IMR-90 (cell line): Measurements from ENCODE around the gene CEACAM21. TPM values are rescaled to one million over a fixed set of nuclear protein-coding genes. Genes with fewer than 3 reads are reported as not detected.

Experiments
- ATAC-seq: fragments of 200-7000 bp; cut with Tn5 transposase; 2 replicates; pipeline ENCODE4 v1.9.1; 2020; ENCODE audit warnings: low read depth, mild to moderate bottlenecking, moderate library complexity
- BruUV-seq: library from RNA; stranded (reverse); fragments of 400-500 nt; replicated peaks from 2 replicates; lab custom pipeline; 2021; lab: Mats Ljungman, UMichigan
- CTCF ChIA-PET: fragments of 300-600 bp; formaldehyde crosslinking; extraction: SDS; loops from one replicate; lab custom pipeline; 2021; ENCODE audit warnings: antibody characterized with exemption; lab: Yijun Ruan, JAX
- POLR2A ChIA-PET: fragments of 300-600 bp; sonication (Branson Sonifier 250); formaldehyde crosslinking; loops from one replicate; lab custom pipeline; 2022; ENCODE audit warnings: antibody characterized with exemption; ENCODE audit not compliant: unreplicated experiment; lab: Charles Lee
- DNase-seq: peaks from one replicate; pipeline ENCODE4 v3.0.0; 2013
- H2AFZ ChIP-seq: replicated peaks from 2 replicates; pipeline ENCODE3; 2013; ENCODE audit warnings: low read length, mild to moderate bottlenecking; ENCODE audit not compliant: poor library complexity
- H2AK5ac ChIP-seq: 2 replicates; pipeline ENCODE4 v1.6.1; 2013; ENCODE audit warnings: low read depth, low read length, inconsistent platforms
- H2AK9ac ChIP-seq: replicated peaks from 2 replicates; pipeline ENCODE3; 2013; ENCODE audit warnings: mild to moderate bottlenecking, low read depth, low read length, moderate library complexity; ENCODE audit not compliant: poor library complexity
- H2BK120ac ChIP-seq: 2 replicates; pipeline ENCODE4 v1.6.1; 2013; ENCODE audit warnings: low read depth, low read length, inconsistent platforms
- H2BK15ac ChIP-seq: 3 replicates; pipeline ENCODE4 v1.6.1; 2013; ENCODE audit warnings: low read depth, low read length, inconsistent platforms
- H2BK20ac ChIP-seq: 2 replicates; pipeline ENCODE4 v1.6.1; 2013; ENCODE audit warnings: low read depth, mild to moderate bottlenecking, inconsistent platforms, low read length, moderate library complexity
- H2BK5ac ChIP-seq: 2 replicates; pipeline ENCODE4 v1.6.1; 2013; ENCODE audit warnings: mild to moderate bottlenecking, low read depth, low read length, inconsistent platforms; ENCODE audit not compliant: poor library complexity, severe bottlenecking
- H3K14ac ChIP-seq: replicated peaks from 2 replicates; pipeline ENCODE4 v1.6.1; 2013; ENCODE audit warnings: low read depth, low read length, inconsistent platforms
- H3K18ac ChIP-seq: 2 replicates; pipeline ENCODE4 v1.6.1; 2013; ENCODE audit warnings: low read depth, low read length, control low read depth
- H3K23ac ChIP-seq: 2 replicates; pipeline ENCODE4 v1.6.1; 2013; ENCODE audit warnings: low read depth, low read length, inconsistent platforms
- H3K27ac ChIP-seq: 2 replicates; pipeline ENCODE4 v1.5.1; 2013; ENCODE audit warnings: mild to moderate bottlenecking, control low read depth, low read length; ENCODE audit not compliant: insufficient read depth
- H3K27me3 ChIP-seq: 2 replicates; pipeline ENCODE4 v1.6.1; 2013; ENCODE audit warnings: low read length; ENCODE audit not compliant: control insufficient read depth, insufficient read depth
- H3K36me3 ChIP-seq: 2 replicates; pipeline ENCODE4 v1.6.1; 2013; ENCODE audit warnings: low read length, mixed read lengths; ENCODE audit not compliant: control insufficient read depth, insufficient read depth
- H3K4ac ChIP-seq: 2 replicates; pipeline ENCODE4 v1.6.1; 2013; ENCODE audit warnings: low read depth, low read length, inconsistent platforms
- H3K4me1 ChIP-seq: 2 replicates; pipeline ENCODE4 v1.6.1; 2013; ENCODE audit warnings: low read length, mixed read lengths; ENCODE audit not compliant: control insufficient read depth, insufficient read depth
- H3K4me2 ChIP-seq: 2 replicates; pipeline ENCODE4 v1.6.1; 2013; ENCODE audit warnings: low read depth, mild to moderate bottlenecking, control low read depth, low read length, moderate library complexity
- H3K4me3 ChIP-seq: 2 replicates; pipeline ENCODE4 v1.5.1; 2013; ENCODE audit warnings: low read depth, mild to moderate bottlenecking, control low read depth, low read length, moderate library complexity; ENCODE audit not compliant: insufficient read depth
- H3K56ac ChIP-seq: 2 replicates; pipeline ENCODE4 v1.6.1; 2013; ENCODE audit warnings: low read length, inconsistent platforms; ENCODE audit not compliant: insufficient read depth; ENCODE audit errors: extremely low read depth
- H3K79me1 ChIP-seq, 2 experiments: 2 replicates each; pipeline ENCODE4 v1.6.1; 2013; ENCODE audit warnings: low read length in 2 of 2, inconsistent platforms in 1 of 2, low read depth in 1 of 2
- H3K9ac ChIP-seq: 2 replicates; pipeline ENCODE4 v1.6.1; 2013; ENCODE audit warnings: low read depth, low read length, control low read depth
- H3K9me1 ChIP-seq: 2 replicates; pipeline ENCODE4 v1.6.1; 2013; ENCODE audit warnings: low read length, inconsistent platforms; ENCODE audit not compliant: insufficient read depth
- H3K9me3 ChIP-seq: 2 replicates; pipeline ENCODE4 v1.6.1; 2013; ENCODE audit warnings: low read length; ENCODE audit not compliant: control insufficient read depth, insufficient read depth
- H4K20me1 ChIP-seq: 2 replicates; pipeline ENCODE4 v1.6.1; 2013; ENCODE audit warnings: low read length, inconsistent platforms; ENCODE audit not compliant: insufficient read depth
- H4K5ac ChIP-seq: 2 replicates; pipeline ENCODE4 v1.6.1; 2013; ENCODE audit warnings: mild to moderate bottlenecking, low read depth, low read length, control low read depth
- H4K8ac ChIP-seq, 2 experiments: 2 replicates each; pipeline ENCODE4 v1.6.1; 2013; ENCODE audit warnings: low read depth in 2 of 2, low read length in 2 of 2, control low read depth in 1 of 2, inconsistent platforms in 1 of 2
- H4K91ac ChIP-seq: 2 replicates; pipeline ENCODE4 v1.6.1; 2013; ENCODE audit warnings: low read depth, low read length, inconsistent platforms; ENCODE audit not compliant: insufficient read depth
- BHLHE40 ChIP-seq: fragments of 150-350 bp; IDR thresholded peaks from 2 replicates; pipeline ENCODE4 v1.6.1; 2016; ENCODE audit warnings: mild to moderate bottlenecking, low read depth, low read length
- CEBPB ChIP-seq: IDR thresholded peaks from 2 replicates; pipeline ENCODE4 v1.6.1; 2012; ENCODE audit warnings: low read depth, low read length, improper control_type of control experiment
- CHD1 ChIP-seq: IDR thresholded peaks from 2 replicates; pipeline ENCODE4 v1.6.1; 2012; ENCODE audit warnings: low read depth, low read length, improper control_type of control experiment
- CTCF ChIP-seq: conservative IDR thresholded peaks from 2 replicates; pipeline ENCODE4 v1.5.1; 2012; ENCODE audit warnings: mild to moderate bottlenecking, low read depth, low read length, improper control_type of control experiment
- FOS ChIP-seq: fragments of 150-350 bp; IDR thresholded peaks from 2 replicates; pipeline ENCODE4 v1.6.1; 2016; ENCODE audit warnings: low read depth, low read length
- MAFK ChIP-seq: IDR thresholded peaks from 2 replicates; pipeline ENCODE4 v1.6.1; 2012; ENCODE audit warnings: low read depth, low read length, improper control_type of control experiment
- MAZ ChIP-seq: IDR thresholded peaks from 2 replicates; pipeline ENCODE4 v1.6.1; 2012; ENCODE audit warnings: low read depth, mild to moderate bottlenecking, low read length, improper control_type of control experiment, moderate library complexity, borderline replicate concordance
- MXI1 ChIP-seq: IDR thresholded peaks from 2 replicates; pipeline ENCODE4 v1.6.1; 2012; ENCODE audit warnings: low read depth, mild to moderate bottlenecking, low read length, moderate library complexity, borderline replicate concordance
- NFE2L2 ChIP-seq: fragments of 150-350 bp; IDR thresholded peaks from 2 replicates; pipeline ENCODE4 v1.6.1; 2016; ENCODE audit warnings: low read depth, mild to moderate bottlenecking, low read length
- RAD21 ChIP-seq: IDR thresholded peaks from 2 replicates; pipeline ENCODE4 v1.6.1; 2012; ENCODE audit warnings: low read length, improper control_type of control experiment
- RCOR1 ChIP-seq: IDR thresholded peaks from 2 replicates; pipeline ENCODE4 v1.6.1; 2012; ENCODE audit warnings: mild to moderate bottlenecking, low read length, improper control_type of control experiment; ENCODE audit not compliant: insufficient replicate concordance
- RFX5 ChIP-seq: IDR thresholded peaks from 2 replicates; pipeline ENCODE4 v1.8.0; 2012; ENCODE audit warnings: low read depth, mild to moderate bottlenecking, low read length, moderate library complexity
- SMC3 ChIP-seq: fragments of 150-350 bp; IDR thresholded peaks from 2 replicates; pipeline ENCODE4 v1.6.1; 2016; ENCODE audit warnings: low read depth, mild to moderate bottlenecking, antibody characterized with exemption, low read length, moderate library complexity
- WGBS, 2 experiments: methylation state at CpG; one replicate each; pipeline versions ENCODE4 v1.1.5 to v1.1.7; 2013; ENCODE audit warnings: missing lambda C conversion rate in 2 of 2; ENCODE audit not compliant: insufficient read length in 1 of 2; ENCODE audit errors: extremely low coverage in 2 of 2; 5-methylcytosine and 5-hydroxymethylcytosine counted together
- dilution Hi-C: fragments of 300-500 bp; cut with HindIII; formaldehyde crosslinking; loops from one replicate; pipeline ENCODE4 v1.14.3; 2018; ENCODE audit warnings: low sequenced_read_pairs; ENCODE audit not compliant: unreplicated experiment
- in situ Hi-C: fragments of 300-500 bp; cut with MboI; formaldehyde crosslinking; loops from 3 replicates; pipeline ENCODE4 v1.14.3; 2019; ENCODE audit warnings: low sequenced_read_pairs, inconsistent platforms, mixed read lengths
- intact Hi-C: fragments of 100-400 bp; cut with micrococcal nuclease; formaldehyde crosslinking; loops from 2 replicates; pipeline ENCODE4 v1.10.0; 2022
- polyA plus RNA-seq, 3 experiments: library from polyadenylated mRNA; depleted of rRNA; stranded (reverse); fragments of >200 nt; gene quantifications; 2 replicates each; pipeline ENCODE4 v1.2.3, GENCODE V29; 2012; ENCODE audit warnings: low replicate concordance in 1 of 3
- total RNA-seq: library from RNA; depleted of rRNA; stranded (reverse); fragments of >200 nt; gene quantifications from 2 replicates; pipeline ENCODE4 v1.2.3, GENCODE V29; 2012
- TF ChIP-seq, protein P1 (sequence below): fragments of 150-350 bp; IDR thresholded peaks from 2 replicates; pipeline ENCODE4 v1.6.1; 2016; ENCODE audit warnings: low read depth, mild to moderate bottlenecking, low read length, moderate library complexity, borderline replicate concordance
- TF ChIP-seq, protein P2 (sequence below): fragments of 150-350 bp; IDR thresholded peaks from 2 replicates; pipeline ENCODE4 v1.6.1; 2017; ENCODE audit warnings: mild to moderate bottlenecking, antibody characterized with exemption, low read length, low read depth

Gene CEACAM21
- total and polyA plus RNA-seq, 2 of the 4 experiments (the other 2 are of a cell fraction), result not detected

- H3K4me2 ChIP-seq, result no peak overlapping the region
- no peak overlapping the region for H2BK120ac ChIP-seq
- dilution Hi-C loops, result no loop called here
- no peak overlapping the region for H2BK5ac ChIP-seq
- no peaks in the 10 kb centered on the region for H3K9me1 ChIP-seq
- H3K36me3 ChIP-seq, result no peaks in the 10 kb centered on the region
- POLR2A ChIA-PET, result no interaction called here
- intact Hi-C loops, result no loop called here
- H4K8ac ChIP-seq, result no peak overlapping the region
- no peak overlapping the region for H2BK20ac ChIP-seq
- no peak overlapping the region for H2AK9ac ChIP-seq
- H3K27ac ChIP-seq, result no peak overlapping the region
- no CpG with 5 or more reads among the region's 7 CpGs for WGBS, 2 experiments
- DNase-seq, result no peak
- BruUV-seq, result no TSS peak
- no peak overlapping the region for H3K4ac ChIP-seq
- no peaks in the 10 kb centered on the region for H3K27me3 ChIP-seq
- H2BK15ac ChIP-seq, result no peak overlapping the region
- no peak for ATAC-seq
- no peak overlapping the region for H3K9ac ChIP-seq
- no peak overlapping the region for H3K14ac ChIP-seq
- in situ Hi-C loops, result no loop called here
- CTCF ChIA-PET, result no interaction called here
- no peak overlapping the region for H4K5ac ChIP-seq
- no peaks in the 10 kb centered on the region for H3K4me1 ChIP-seq
- H2AK5ac ChIP-seq, result no peak overlapping the region
- H3K9me3 ChIP-seq, result no peaks in the 10 kb centered on the region
- no peak overlapping the region for H2AFZ ChIP-seq
- H3K56ac ChIP-seq, result no peak overlapping the region
- H3K23ac ChIP-seq, result no peak overlapping the region
- TF ChIP-seq RCOR1 (no peak), CEBPB (no peak), CHD1 (no peak), MAFK (no peak), FOS (no peak), RFX5 (no peak), CTCF (no peak), BHLHE40 (no peak), MAZ (no peak), MXI1 (no peak), RAD21 (no peak), SMC3 (no peak), NFE2L2 (no peak)
- TF ChIP-seq, protein P1, sequence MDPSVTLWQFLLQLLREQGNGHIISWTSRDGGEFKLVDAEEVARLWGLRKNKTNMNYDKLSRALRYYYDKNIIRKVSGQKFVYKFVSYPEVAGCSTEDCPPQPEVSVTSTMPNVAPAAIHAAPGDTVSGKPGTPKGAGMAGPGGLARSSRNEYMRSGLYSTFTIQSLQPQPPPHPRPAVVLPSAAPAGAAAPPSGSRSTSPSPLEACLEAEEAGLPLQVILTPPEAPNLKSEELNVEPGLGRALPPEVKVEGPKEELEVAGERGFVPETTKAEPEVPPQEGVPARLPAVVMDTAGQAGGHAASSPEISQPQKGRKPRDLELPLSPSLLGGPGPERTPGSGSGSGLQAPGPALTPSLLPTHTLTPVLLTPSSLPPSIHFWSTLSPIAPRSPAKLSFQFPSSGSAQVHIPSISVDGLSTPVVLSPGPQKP, result no peak
- TF ChIP-seq, protein P2, sequence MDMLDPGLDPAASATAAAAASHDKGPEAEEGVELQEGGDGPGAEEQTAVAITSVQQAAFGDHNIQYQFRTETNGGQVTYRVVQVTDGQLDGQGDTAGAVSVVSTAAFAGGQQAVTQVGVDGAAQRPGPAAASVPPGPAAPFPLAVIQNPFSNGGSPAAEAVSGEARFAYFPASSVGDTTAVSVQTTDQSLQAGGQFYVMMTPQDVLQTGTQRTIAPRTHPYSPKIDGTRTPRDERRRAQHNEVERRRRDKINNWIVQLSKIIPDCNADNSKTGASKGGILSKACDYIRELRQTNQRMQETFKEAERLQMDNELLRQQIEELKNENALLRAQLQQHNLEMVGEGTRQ, result no peak
- no peak overlapping the region for H3K4me3 ChIP-seq
- no peaks in the 10 kb centered on the region for H4K20me1 ChIP-seq
- H4K91ac ChIP-seq, result no peak overlapping the region
- no peaks in the 10 kb centered on the region for H3K79me1 ChIP-seq
- no peak overlapping the region for H3K18ac ChIP-seq
Observed at GRCh38 chr19:41619018-41619556, 43.1 kb downstream of the CEACAM21 start.
